Gastrocnemius medialis (tissue), 4 donors: ENCODE data around the gene WDFY4.

ENCODE experiments used
- POLR2A ChIP-seq, 2 donors: fragments of 450-650 bp; IDR thresholded peaks; one replicate each; pipeline ENCODE4 v1.6.1; 2017; ENCODE audit warnings: antibody characterized with exemption in 2 of 2, mild to moderate bottlenecking in 2 of 2, moderate library complexity in 2 of 2
- TF ChIP-seq, protein P1 (sequence below), 5 experiments: fragments of 450-650 bp in 3 of 5; fragments of 200-600 bp in 2 of 5; sonication (generic) in 2 of 5; IDR thresholded peaks in 4 of 5; conservative IDR thresholded peaks in 1 of 5; 1 replicate in 4 of 5; 2 replicates in 1 of 5; pipeline ENCODE4 v1.5.1; 2016 to 2019; ENCODE audit warnings: antibody characterized with exemption in 5 of 5, mild to moderate bottlenecking in 3 of 5, moderate library complexity in 3 of 5

DNA sequence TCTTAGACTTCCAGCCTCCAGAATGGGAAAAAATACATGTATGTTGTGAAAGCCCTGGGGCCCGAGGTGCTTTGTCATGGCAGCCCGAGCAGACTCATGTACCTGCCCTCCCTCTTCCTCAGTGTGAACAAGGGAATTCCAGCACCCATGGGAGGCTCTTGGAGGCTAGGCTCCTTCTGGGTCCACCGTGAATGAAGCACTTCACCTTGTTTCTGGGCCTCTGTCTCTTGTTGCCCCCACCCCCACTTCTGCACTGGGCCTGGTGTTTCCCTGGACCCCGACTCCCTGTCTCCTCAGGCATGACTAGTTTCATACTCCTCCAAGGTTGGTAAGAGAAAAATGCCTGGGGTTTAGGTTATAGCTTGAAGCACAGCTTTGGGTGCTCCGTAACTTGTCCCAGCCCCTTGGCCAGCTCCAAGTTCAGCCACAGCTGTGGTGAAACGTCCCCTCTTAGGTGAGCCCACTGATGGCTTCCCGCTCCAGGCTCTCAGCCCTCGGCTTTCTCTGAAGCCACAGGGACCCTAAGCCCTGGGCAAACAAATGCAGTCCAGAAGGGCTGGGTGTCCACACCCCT lies 49.6 kb upstream of the WDFY4 start:
- no peak for TF ChIP-seq POLR2A (IDR thresholded peaks at IDR 0.05)
- TF ChIP-seq, protein P1, sequence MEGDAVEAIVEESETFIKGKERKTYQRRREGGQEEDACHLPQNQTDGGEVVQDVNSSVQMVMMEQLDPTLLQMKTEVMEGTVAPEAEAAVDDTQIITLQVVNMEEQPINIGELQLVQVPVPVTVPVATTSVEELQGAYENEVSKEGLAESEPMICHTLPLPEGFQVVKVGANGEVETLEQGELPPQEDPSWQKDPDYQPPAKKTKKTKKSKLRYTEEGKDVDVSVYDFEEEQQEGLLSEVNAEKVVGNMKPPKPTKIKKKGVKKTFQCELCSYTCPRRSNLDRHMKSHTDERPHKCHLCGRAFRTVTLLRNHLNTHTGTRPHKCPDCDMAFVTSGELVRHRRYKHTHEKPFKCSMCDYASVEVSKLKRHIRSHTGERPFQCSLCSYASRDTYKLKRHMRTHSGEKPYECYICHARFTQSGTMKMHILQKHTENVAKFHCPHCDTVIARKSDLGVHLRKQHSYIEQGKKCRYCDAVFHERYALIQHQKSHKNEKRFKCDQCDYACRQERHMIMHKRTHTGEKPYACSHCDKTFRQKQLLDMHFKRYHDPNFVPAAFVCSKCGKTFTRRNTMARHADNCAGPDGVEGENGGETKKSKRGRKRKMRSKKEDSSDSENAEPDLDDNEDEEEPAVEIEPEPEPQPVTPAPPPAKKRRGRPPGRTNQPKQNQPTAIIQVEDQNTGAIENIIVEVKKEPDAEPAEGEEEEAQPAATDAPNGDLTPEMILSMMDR (IDR thresholded peaks at IDR 0.05 in 4 of 5, conservative IDR thresholded peaks at IDR 0.05 in 1 of 5), result no peak
